ENCODE data around the gene SERPINI1.

GRCh38 chr3:167773584-167773983 lies 38.1 kb downstream of the SERPINI1 start:
- TF ChIP-seq CTCF (IDR thresholded peaks at IDR 0.05) (no peak), KAT7 (CRISPR knock-in tag; IDR thresholded peaks at IDR 0.05; ENCODE audit: borderline replicate concordance) (no peak), GABPB1 (CRISPR knock-in tag; IDR thresholded peaks at IDR 0.05) (no peak), IRF2 (CRISPR knock-in tag; IDR thresholded peaks at IDR 0.05; ENCODE audit: borderline replicate concordance, low read depth) (no peak), PRDM15 (CRISPR knock-in tag; IDR thresholded peaks at IDR 0.05) (no peak), FOXK1 (CRISPR knock-in tag; IDR thresholded peaks at IDR 0.05) (no peak), CREB1 (CRISPR knock-in tag; IDR thresholded peaks at IDR 0.05) (no peak), NFATC4 (CRISPR knock-in tag; IDR thresholded peaks at IDR 0.05) (no peak), USF2 (CRISPR knock-in tag; IDR thresholded peaks at IDR 0.05) (no peak), JUN (CRISPR knock-in tag; IDR thresholded peaks at IDR 0.05) (no peak)
